Measurements from ENCODE around the gene MMP17.

DNA sequence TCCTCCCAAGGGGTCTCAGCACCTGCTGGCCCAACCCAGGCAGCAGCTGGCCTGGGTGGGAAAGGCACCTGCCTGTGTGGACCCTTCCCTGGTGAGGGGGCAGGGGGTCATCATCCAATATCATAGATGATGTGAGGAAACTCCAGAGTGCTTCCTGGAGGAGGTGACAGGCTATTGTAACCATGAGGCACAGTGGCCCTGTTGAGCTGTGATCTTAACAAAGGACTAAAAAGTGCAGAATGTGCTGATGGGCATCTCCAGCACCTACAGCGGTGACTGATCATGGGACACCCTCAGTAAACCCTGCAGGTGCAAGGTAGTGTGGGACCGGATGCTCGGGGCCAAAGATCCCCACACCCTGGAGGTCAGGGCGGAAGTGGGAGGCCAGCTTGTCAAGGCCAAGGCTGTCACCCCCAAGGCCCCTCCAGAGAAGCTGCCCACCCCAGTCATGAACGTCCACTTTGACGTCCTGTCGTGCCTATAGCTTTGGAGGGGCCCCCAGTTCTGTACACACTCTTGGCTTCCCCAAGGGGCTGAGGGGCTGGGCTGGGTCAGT lies 7.5 kb downstream of the MMP17 start:
- TF ChIP-seq, protein P1, sequence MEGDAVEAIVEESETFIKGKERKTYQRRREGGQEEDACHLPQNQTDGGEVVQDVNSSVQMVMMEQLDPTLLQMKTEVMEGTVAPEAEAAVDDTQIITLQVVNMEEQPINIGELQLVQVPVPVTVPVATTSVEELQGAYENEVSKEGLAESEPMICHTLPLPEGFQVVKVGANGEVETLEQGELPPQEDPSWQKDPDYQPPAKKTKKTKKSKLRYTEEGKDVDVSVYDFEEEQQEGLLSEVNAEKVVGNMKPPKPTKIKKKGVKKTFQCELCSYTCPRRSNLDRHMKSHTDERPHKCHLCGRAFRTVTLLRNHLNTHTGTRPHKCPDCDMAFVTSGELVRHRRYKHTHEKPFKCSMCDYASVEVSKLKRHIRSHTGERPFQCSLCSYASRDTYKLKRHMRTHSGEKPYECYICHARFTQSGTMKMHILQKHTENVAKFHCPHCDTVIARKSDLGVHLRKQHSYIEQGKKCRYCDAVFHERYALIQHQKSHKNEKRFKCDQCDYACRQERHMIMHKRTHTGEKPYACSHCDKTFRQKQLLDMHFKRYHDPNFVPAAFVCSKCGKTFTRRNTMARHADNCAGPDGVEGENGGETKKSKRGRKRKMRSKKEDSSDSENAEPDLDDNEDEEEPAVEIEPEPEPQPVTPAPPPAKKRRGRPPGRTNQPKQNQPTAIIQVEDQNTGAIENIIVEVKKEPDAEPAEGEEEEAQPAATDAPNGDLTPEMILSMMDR (conservative IDR thresholded peaks at IDR 0.05; ENCODE audit: low read depth, low read length): no peak
- TF ChIP-seq EZH2 (IDR thresholded peaks at IDR 0.05; ENCODE audit: borderline replicate concordance, low read depth, low read length, poor library complexity, severe bottlenecking): no peak
